Measurements from ENCODE around the gene LAMB3.

LAMB3 gene

DNA sequence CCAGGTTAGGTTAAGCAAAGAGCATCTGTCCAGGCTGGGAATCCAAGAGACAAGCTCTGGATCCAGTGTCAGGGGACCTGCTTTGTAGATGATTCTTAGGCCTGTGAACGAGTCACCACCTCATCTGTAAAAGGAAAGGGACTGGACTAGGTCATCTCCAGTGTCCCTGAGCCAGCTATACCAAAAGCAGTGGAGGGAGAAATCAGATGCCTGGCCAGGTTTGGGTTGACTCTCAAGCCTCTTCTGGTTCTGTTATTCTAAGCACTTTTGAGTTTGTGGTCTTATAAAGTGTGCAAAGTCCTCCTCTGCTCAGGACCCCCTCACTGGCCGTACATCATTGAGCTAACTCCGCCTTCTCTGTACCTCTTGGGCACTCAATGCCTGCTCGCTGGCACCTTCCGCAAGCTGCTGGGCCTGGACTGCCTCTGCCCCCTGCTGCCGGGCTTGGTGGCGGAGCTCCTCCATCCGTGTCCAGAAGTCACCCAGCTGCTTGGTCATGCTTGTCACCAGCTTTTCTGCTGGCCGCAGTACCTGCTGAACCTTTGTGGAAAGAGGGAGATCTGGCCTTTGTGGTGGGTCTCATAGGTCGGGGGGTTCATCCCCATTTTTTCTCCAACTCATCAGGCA lies 35.1 kb downstream of the LAMB3 start:
- DNase-seq, result no peak

DNA sequence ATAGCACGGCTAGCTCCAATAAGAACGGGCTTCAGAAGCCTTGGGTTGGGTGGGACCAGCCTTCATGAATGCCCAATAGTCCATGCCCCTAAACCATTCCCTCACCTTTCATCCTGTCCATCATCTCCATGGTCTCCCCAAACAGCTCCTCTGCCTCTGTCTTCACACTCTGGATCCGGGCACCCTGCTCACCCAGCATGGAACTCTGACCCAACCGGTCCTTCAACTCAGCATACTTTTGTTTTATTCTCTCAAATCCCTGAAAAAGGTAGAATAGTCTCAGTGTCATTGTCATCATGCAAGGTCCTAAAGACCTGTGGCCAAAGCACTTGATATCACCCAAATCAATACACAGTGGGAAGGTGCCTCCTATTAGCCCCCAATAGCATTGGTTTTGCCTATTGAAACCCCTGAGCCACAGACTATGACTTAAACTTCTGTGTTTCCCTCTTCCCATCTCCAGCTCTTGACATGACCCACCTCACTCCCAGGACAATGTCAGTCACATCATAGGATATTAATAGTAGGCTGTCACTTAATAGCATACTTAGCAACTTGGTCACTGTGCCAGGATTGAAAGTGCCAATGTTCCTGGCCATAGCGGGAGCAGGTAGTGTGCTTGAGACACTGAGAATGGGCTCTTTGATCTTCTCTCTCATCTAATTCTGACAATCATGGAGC lies 35.7 kb downstream of the LAMB3 start:
- DNase-seq, result no peak

DNA sequence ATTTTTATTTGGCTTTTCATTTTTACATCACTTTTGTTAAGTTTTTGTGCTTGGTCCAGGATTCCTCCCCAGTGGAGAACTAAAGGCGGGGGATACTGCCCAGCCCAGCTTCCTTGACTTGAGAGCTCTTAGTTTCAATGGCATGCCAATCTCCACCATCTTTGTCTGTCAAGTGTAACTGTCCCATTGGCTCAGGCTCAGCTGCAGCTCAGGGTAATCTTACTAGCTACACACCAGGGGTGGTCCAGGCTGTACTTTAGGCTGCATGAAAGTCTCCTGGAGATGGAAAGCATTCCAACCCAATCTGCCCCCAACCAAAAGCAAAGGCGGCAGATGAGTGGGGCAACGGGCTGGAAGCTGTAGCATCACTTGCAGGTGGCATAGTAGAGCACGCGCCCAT lies 37.3 kb downstream of the LAMB3 start:
- no peak for DNase-seq

DNA sequence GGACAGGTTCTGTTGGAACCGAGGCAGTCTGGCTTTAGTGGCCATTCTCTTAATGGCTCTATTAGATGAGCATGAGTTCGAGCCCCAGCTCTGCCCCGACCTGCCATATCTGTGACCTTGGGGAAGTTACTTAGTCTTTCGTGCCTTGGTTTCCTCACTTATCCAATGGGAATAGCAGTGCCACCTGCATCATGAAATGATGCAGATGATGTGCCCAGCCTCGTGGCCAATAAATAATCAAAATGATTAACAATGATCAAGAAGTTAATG lies 38.1 kb downstream of the LAMB3 start:
- no peak for DNase-seq

DNA sequence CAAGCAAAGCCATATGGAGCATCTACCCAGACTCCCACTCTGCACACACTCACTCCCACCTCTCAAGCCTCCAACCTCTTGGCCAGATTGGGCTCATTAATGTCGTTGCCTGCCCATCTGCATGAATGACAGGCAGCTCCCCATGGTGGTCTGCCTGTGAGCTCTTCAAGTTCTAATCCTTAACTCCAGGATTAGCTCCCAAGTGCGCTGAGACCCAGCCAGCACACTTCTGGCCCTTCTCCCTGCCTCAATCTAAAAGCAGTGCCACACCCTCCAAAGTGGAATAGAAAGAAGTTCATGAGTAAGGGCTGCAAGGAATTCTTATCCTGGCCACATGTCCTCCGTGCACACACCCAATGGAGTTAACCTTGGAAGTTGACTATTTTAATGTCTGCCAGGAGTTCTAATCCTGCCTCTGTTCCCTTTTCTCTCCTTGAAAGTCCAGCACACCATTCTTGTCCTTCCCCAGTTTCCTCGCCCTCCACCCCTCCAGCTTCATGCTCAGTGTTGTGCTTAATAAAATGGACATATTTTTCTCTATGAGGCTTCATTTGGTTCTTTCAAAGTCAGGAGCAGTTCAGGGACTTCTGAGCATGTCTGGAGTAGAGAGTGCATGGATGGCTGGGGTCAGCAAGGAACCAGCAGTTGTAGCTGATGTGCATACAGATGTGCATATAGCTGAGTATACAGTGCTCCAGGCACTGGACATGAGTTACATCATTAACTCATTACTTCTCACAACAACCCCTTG lies 38.6 kb downstream of the LAMB3 start:
- DNase-seq, result peak; percentile 95 to 98

DNA sequence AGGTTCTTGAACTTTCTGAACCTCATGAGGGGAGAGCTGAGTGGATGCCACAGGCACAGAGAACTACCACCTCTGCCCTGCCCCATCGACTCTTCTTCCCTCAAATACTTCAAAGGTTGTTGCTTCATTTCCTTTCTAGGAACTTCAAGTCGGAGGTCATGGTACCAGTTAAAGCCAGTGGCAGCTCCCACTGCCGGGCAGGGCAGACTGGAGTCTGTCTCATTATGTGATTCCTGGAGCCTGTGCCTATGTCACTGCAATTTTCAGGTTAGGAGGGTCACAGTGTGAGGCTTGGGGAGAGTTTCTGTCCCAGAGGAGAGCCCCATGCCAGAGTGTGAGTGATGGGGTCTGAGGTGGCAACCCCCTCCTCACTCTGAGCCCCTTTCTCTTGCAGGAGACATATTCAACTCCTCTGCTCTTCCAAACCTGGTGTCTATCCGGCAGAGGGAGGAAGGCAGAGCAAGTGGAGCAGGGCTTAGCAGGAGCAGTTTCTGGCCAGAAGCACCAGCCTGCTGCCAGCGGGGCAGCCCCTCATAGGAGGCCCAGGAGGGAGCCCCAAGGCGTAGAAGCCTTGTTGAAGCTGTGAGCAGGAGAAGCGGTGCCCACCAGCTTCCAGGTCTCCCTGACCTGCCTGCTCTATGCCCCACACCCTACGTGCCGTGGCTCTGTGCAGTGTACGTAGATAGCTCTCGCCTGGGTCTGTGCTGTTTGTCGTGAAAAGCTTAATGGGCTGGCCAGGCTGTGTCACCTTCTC lies 39.4 kb downstream of the LAMB3 start:
- no peak for DNase-seq

DNA sequence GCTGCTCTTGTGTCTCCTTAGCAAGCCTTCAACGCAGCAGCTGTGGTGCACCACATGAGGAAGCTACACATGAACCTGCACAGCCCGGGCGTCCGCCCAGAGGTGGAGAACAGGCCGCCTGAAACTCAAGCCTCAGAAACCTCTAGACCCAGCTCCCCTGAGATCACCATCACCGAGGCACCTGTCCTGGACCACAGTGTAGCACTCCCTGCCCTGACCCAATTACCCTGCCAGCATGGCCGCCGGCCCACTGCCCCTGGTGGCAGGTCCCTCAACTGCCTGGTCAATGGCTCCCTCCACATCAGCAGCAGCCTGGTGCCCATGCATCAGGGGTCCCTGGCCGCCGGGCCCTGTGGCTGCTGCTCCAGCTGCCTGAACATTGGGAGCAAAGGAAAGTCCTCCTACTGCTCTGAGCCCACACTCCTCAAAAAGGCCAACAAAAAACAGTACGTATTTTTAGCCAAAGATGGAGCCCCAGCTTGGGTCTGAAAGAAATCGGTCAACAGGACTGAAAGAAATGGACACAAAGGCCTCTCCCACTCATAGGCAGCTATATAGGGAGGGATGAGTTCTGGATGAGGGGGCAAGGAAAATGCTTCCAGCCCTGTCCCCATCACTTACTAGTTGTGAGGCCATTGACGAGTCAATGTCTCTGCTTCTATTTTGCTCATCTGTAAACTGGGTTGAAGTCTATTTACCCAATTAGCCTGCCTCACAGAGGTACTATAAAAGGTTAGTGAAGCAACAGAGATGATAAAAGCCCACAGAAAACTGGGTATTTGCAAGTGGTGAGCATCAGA lies 40.3 kb downstream of the LAMB3 start:
- no peak for DNase-seq

DNA sequence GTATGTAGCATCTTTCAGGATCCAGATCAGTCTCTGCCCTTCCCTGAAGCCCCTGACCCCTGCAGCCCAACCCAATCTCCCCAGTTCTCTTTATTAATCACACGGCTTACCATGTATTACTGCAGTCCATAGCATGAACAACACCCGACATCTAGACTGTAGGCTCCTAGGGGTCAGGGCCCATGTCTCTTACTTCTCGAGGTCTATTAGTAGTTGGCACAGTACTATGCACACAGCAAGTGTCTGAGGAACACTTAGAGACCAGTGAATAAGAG lies 41.7 kb downstream of the LAMB3 start:
- no peak for DNase-seq

DNA sequence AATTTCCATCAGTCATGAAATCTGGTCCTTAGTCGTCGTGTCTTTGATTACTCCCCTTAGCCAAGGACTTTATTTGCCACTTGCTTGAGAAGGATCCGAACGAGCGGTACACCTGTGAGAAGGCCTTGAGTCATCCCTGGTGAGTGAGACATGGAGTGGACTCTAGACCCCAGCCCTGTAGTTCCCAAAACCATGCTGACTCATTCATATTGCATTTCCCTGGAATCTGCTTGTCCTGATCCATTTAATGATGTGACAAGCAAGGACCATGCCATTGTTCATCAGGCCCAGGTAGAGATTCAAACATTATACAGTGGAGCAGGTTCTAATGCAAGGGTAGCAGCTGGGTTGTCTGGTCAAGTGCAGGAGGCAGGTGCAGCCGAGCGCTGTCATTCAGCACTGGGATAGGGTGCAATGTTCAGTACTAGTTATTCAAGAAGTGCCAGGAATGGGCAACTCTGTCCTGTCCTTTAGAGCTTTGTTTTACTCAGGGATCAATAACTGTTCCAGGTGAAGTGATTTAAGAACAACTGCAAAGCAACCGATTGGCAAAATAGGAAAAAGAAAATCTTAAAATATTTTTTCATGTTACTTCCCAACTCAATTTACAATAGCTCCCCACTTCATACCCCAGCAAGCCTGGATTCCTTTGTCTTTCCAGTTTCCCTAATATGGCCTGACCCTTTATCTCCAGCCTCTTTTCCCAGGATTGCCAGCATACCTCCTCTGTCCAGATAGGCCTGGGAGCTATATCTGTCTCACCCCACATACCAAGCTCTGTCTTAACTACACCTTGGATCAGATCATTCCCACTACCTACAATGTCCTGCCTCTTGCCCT lies 42.2 kb downstream of the LAMB3 start:
- peak in 1 of 2 experiments; percentile 18 for DNase-seq

DNA sequence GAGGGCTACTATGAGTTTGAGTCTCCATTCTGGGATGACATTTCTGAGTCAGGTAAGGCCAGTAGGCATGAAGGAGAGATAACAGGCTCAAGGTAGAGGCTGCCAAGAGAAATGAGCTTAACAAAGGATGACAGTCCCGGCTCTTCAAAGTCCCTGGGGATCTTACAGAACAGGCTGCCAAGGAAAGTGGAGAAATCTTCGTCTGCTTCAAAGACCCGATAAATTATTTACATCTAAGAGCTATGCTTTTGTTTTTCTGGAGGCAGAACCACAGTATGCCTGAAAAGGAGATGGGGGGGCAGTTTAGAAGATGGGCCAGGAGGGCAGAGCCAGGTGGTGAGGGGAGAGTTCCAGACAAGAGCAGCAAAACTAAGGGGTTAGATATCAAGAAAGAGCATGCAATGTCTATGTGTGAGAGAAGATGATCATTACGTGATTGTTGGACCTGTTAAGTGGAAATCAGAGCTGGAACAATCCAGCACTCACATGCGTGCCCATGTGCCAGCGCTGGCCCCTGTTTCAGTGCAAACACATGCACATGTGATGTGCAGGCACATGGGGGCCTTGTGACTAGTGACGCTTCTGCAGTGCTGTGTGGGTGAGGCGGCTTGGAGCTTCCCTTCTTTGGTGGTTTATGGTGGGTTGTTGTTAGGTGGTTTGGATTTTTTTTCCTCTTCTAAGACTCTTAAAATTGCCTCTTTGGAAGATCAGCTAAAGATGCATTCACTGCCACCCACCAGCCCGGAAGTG lies 43.0 kb downstream of the LAMB3 start:
- DNase-seq, result peak in 1 of 2 experiments; percentile 41

DNA sequence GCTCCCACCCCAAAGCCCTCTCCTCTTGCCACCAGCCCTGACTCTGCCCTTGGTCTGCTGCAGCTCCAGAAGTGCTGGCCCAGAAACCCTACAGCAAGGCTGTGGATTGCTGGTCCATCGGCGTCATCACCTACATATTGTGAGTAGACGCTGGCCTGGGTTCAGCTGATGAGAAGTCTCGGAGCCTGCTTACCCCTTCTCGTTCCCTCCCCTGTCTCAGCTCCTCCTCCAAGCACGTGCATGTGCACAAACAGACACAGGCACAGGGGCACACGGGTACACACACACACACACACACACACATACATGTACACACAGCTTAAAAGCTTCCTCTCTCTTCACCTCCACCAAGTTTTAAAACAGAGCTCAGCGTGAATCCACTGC lies 44.4 kb downstream of the LAMB3 start:
- no peak for DNase-seq

DNA sequence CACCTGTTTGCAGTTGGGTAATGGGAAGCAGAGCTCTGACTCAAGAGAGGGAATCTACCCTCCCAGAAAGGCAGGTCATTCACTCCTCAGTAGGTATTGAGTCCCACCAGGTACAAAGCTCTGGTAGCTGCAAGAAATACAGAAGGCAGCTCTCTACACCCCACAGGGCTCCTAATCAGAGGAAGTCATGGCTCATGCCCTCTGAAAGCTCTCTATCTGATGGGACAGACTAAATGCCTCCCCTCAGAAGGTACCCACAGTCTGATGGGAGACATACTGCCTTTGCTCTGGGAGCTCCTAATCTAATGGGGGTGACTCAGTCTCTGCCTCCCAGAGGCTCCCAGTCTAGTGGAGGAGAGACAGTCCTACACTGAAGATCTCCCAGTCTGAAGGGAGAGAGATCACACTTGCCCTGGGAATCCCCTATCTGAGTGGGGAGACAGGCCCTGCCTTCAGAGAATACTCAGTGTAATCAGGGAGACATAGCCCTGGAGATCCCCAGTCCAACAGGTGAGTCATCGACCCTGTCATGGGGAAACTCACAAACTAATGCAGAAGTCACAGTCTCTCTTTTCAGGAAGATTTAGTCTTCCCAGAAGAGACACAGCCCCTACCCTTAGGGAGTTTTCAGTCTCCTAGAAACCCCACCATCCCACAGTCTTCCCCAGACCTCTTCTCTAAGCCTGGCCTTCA lies 45.0 kb downstream of the LAMB3 start:
- no peak for DNase-seq

DNA sequence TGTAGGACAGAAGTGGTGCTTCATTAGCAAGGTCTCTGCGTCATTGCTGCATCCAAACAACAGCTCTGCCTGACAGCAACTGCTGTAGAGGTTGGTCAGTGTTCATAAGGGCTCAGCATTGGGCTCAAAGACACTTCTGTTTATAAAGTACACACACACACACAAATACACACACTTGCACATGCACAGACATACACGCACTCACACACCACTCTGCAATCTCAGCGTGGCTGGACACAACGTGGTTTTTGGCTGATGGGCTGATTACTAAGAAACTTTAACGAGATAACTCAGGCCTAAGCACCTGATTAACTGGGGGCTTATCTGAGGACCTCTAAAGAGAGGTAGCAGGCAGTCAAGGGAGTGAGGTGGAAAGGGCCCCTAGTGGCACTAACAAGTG lies 48.3 kb downstream of the LAMB3 start:
- DNase-seq, result peak in 1 of 2 experiments; percentile 3

DNA sequence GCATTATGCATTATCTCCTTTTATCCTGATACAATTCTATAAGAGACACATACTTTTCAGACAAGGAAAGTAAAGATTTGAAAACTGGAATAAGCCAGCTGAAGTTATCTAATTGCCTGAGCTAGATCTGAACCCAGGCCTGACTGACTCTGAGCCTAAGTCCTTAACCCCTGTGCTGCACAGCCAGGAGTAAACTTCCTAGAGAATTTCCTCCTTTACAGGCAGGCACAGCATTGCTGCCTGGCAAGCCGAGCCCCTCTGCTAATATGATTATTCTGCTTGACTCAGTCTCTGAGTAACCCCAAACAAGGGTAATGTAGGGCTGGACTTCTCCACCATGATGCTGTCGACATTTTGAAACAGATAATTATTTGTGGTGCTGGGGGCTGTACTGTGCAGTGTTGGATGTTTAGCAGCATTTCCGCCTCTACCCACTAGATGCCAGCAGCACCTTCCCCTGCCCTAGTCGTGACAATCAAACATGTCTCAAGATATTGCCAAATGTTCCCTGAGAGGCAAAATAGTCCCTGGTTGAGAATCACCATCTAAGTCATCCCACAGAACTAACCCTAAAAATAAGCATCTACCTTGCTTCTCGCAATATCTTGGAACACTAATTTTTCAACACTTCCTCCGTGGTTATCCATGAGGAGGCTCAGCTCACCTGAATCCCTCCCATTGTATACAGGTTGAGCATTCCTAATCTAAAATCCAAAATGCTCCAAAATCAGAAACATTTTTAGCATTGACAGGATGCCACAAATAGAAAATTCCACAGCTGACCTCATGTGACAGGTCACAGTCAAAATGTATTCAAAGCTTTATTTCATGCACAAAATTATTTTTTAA lies 50.2 kb downstream of the LAMB3 start:
- peak; percentile 6 to 67 for DNase-seq

DNA sequence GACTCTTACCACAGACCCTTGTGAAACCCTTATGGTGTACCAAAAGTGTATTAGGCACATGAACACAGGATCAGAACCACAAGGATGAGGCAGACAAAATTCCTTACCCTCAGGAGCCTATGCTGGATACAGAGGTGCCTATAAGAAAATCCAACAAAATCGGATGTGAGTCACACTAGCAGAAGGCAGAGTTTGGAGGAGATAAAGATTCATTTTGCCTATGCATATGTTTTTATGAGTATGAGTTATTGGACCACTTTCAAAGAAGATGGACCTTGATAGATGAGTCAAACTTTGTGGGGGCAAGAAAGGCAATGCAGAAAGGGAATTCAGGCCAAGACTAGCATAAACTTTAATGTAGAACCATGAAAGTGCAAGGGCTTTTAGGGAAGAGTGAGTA lies 51.7 kb downstream of the LAMB3 start:
- DNase-seq, result no peak

DNA sequence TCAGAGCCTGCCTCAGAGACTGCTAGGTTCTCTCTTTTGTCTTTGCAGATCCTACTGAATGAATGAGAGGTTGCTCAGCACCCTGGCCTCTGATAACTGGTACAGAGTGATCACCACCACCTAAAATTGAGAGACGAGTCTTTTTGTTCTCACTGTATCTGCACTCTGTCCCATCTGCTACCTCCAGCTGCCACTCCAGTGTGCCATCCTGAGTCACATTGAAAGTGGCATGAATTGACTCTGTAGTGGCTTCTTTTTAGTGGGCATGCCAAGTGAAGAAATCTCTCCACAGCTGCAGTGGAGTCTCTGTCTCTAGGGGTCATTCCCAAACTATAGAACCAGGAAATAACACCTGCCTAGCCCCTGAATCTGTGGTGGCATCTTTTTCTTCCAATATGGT lies 54.0 kb downstream of the LAMB3 start:
- DNase-seq, result no peak

DNA sequence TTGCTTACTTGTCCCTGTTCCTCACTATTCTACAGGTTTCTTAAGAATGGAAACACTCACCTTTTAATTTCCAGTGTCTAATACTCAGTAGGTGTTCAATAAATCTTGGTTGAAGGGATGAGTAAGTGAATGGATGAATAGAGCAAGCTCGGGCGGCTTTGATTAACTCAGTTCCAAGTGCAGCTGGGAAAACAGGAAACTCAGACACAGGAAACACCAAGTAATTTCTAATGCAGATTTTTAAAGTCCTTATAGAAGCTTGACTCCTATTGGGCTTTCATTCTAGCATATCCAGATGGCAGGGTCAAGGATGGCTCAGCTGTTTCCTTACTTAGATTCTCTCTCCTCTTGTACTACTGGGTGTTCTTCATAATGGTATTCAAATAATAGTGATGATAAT lies 54.7 kb downstream of the LAMB3 start:
- DNase-seq, result peak; percentile 6 to 64

DNA sequence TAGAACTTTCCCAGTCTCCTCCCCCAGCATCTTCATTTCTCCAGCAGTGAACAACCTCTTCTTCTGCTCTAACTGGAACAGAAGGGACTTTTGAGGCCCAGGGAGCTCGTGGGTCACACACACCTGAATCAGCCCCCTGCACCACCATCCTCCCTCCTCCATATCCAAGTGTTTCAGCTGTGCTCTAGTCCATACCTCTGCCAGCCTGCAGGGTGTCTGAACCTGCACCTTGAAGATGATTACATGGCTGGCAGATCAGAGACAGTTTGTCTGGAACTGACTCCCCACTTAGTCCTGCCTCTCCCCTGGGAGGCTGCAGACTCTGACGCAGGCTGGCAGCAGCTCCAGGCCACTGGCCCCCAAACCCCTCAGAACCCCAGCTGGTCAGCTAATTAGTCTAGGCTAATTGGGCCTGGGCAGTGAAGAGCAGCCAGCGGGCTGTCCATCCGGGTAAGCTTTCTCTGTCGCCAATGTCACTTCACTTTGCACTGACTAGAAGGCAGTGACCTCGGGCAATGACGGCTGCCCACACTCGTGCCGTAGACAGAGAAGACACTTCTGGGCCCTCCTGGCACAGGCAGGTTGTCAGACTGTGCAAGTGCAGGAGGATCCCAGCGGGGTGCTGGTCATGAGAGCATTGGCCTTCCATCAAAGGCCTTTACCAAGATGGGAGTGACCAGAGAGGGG lies 56.5 kb downstream of the LAMB3 start:
- DNase-seq, result peak in 1 of 2 experiments; percentile 4

DNA sequence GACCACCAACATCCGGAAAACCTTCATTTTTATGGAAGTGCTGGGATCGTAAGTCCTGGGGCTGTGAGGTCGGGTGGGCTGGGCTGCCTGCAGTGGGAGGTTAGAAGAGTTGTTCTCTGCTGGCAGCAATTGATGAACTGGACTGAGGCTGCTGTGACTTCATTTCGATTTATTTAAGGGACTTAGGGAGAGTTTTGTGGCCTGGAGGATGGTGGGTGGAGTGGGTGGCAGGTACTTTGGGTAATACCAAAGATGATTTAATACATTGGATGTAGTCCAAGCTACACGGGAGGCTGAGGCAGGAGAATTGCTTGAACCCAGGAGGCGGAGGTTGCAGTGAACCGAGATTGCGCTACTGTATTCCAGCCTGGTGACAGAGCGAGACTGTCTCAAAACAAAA lies 57.2 kb downstream of the LAMB3 start:
- no peak for DNase-seq
